ENCODE measurements around the gene TP53RK.

DNA sequence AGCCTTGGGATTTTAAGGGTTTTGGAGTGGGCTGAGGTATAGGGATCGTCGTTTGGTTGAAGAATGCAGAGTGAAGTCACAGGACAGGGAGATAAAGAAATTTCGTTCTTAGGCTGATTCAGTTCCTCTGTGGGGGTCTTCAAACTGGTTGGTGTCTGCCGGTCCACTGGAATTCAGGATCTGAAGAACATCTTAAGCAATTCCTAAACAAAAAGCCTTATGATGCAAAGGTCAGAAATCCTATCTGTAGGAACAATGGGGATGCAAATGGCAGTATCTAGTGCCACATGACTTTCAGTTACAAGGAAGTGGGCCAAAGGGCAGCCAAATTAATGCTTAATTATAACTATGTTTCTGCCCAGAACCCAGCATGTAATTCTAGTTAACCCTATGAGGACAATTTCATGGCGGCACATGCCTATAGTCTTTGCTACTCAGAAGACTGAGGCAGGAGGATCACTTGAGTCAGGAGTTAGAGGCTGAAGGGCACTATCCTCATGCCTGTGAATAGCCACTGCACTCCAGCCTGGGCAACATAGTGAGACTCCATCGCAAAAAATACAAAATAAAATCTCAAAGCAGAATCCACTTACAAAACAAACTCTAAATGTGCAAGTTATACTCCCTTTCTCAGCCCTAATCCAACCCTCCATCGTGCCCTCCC lies 15.6 kb upstream of the TP53RK start:
- TF ChIP-seq, protein P1, sequence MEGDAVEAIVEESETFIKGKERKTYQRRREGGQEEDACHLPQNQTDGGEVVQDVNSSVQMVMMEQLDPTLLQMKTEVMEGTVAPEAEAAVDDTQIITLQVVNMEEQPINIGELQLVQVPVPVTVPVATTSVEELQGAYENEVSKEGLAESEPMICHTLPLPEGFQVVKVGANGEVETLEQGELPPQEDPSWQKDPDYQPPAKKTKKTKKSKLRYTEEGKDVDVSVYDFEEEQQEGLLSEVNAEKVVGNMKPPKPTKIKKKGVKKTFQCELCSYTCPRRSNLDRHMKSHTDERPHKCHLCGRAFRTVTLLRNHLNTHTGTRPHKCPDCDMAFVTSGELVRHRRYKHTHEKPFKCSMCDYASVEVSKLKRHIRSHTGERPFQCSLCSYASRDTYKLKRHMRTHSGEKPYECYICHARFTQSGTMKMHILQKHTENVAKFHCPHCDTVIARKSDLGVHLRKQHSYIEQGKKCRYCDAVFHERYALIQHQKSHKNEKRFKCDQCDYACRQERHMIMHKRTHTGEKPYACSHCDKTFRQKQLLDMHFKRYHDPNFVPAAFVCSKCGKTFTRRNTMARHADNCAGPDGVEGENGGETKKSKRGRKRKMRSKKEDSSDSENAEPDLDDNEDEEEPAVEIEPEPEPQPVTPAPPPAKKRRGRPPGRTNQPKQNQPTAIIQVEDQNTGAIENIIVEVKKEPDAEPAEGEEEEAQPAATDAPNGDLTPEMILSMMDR (IDR thresholded peaks at IDR 0.05; ENCODE audit: low read depth, low read length, poor library complexity, severe bottlenecking) = no peak
- no peak for TF ChIP-seq EZH2phosphoT487 (IDR thresholded peaks at IDR 0.05; ENCODE audit: borderline replicate concordance, low read length)

Measured in DOHH2 (cell line).